Myocyte (in vitro differentiated cells): ENCODE results near the gene RAD51B. TPM values are rescaled to one million over a fixed set of nuclear protein-coding genes. Genes with fewer than 3 reads are reported as not detected.

Experiments used
- DNase-seq: peaks from one replicate; pipeline ENCODE4 v3.0.0-alpha.2; 2012; ENCODE audit warnings: low read depth
- total RNA-seq: library from RNA; depleted of rRNA; stranded (reverse); fragments of >200 nt; gene quantifications from 2 replicates; pipeline ENCODE4 v1.2.3, GENCODE V29; 2014

RAD51B gene
- total RNA-seq, 1 donor from 2014 or later, result 70.0 TPM

GRCh38 chr14:68552075-68552474 is 732.5 kb downstream of the RAD51B start:
- no peak for DNase-seq

DNA sequence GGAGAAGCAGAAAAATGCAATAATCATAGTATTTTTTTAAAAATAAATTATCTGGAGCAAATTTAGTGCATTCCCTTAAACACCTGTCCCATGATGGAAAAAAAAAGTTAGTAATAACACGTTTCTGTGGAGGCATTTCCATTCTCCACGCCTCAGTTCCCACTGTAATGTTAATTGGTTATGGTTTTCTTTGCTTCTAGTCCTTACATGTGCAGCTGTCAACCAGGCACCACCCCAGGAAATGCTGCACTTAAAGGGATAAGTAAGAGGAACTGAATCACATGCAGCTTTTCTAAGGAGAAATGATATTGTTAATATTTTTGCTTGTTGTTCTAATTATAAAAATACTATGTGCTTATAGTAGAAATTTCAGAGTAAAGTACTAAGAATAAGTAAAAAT is 733.0 kb downstream of the RAD51B start:
- DNase-seq, result peak; percentile 89

GRCh38 chr14:68553311-68553710 is 733.7 kb downstream of the RAD51B start:
- DNase-seq, result no peak

DNA sequence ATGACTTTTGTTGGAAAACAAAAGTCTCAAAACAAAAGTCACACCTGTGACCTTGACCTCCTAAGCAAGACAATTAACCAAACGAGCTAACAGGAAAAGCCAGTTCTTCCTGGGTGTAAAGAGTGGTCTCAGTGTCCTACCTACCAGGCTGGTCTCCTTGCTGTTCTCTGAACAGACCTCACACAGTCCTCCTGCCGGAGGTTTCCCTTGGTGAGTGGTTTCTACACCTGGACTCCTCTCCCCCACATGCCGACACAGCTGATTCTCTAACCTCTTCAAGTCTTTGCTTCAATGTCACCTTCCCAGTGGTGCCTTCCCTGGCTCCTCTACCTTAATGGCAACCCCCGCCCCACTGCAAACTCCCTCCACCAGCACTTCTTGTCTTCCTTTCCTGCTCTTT is 734.7 kb downstream of the RAD51B start:
- no peak for DNase-seq

GRCh38 chr14:68556253-68556652 is 736.7 kb downstream of the RAD51B start:
- no peak for DNase-seq

GRCh38 chr14:68557648-68558047 is 738.1 kb downstream of the RAD51B start:
- no peak for DNase-seq

- no peak for DNase-seq
Measured at GRCh38 chr14:68558096-68558495, 738.5 kb downstream of the RAD51B start.

- no peak for DNase-seq
Measured at GRCh38 chr14:68559949-68560348, 740.4 kb downstream of the RAD51B start.

DNA sequence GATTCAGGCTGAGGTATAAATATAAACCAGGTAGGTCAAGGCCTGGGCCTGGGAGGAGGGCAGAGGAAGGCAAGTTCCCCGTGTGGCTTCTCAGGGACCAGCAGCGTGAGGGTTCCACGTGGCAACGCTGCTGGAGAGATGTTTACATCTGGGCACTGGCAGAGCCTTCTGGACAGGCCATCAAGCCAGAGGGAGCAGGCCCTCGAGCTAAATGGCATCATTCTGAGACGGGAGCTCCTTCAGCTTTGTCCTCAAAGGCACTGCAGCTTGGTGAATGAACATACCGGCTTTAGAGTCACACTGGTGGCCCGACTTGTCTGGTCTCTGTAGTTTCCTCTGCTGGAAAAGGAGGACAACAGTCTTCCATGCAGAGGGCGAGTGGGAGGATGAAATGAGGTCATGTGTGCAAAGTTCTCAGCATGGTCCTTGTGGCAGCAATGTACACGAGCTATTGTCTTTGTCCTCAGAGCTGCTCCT is 742.0 kb downstream of the RAD51B start:
- no peak for DNase-seq

GRCh38 chr14:68562911-68563250 is 743.3 kb downstream of the RAD51B start:
- DNase-seq, result no peak

GRCh38 chr14:68563251-68564131 is 743.9 kb downstream of the RAD51B start:
- DNase-seq, result peak; percentile 96

GRCh38 chr14:68564191-68564825 is 744.7 kb downstream of the RAD51B start:
- DNase-seq, result peak; percentile 95

DNA sequence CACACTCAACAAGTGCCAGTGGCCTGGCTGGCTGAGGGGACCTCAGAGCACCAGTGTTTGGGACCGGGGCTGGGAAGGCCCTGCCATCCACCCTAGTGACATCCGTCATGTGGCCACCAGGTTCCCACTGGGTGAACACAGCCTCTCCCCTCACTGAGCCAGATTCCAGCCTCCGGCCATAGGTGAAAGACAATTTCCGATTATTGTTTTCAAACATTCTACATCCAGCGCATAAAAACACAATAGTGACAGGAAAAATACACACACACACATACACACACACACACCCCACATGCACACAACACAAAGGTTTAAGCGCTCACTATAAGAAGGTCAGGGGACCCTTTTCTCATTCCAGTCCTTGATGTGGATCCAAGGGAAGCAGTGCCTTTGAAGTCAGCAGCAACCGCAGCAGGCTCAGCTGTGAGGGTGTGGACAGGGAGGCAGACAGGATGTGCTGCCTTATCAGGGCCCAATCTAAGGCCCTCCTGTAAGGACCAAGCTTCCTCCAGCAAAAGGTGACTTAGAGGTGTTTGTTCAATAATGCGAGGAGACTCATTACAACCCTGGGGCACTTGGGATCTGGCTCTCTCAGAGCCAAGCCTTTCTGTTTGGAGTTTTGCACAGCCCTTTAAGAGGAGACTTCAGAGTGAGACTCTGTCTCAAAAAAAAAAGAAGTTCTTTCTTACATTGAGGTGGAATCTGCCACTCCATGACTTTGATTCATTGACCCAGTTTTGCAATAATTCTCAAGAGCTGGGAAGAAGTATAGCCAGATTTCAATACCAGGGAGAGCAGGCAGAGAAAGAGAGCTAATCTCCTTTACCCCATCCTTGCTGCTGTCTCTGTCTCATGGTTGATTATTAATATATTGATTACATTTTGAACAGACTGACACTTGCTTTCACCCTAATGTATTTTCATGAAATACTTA is 745.5 kb downstream of the RAD51B start:
- peak; percentile 74 for DNase-seq

- no peak for DNase-seq
Measured at GRCh38 chr14:68566075-68566474, 746.5 kb downstream of the RAD51B start.

GRCh38 chr14:68568907-68569897 is 749.6 kb downstream of the RAD51B start:
- DNase-seq, result peak; percentile 73

GRCh38 chr14:68569970-68570409 is 750.4 kb downstream of the RAD51B start:
- no peak for DNase-seq

DNA sequence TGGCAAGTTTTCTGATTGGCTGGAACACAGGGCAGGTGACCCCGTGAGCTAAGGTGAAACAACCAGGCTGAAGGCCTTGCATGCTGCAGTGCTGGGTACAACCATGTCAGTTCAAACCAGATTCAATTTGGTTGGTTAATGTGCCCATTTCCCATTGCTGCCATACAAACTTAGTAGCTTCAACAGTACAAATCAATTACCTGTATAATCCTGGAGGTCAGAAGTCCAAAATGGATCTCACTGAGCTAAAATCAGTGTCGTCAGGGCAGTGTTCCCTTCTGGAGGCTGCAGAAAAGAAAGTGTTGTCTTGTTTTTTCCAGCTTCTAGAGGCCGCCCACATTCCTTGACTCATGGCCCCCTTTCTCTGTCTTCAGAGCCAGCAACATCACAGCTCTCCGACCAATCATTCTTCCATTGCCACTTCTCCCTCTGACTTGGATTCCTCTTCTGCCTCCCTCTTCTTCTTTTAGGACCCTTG is 751.6 kb downstream of the RAD51B start:
- DNase-seq, result no peak

DNA sequence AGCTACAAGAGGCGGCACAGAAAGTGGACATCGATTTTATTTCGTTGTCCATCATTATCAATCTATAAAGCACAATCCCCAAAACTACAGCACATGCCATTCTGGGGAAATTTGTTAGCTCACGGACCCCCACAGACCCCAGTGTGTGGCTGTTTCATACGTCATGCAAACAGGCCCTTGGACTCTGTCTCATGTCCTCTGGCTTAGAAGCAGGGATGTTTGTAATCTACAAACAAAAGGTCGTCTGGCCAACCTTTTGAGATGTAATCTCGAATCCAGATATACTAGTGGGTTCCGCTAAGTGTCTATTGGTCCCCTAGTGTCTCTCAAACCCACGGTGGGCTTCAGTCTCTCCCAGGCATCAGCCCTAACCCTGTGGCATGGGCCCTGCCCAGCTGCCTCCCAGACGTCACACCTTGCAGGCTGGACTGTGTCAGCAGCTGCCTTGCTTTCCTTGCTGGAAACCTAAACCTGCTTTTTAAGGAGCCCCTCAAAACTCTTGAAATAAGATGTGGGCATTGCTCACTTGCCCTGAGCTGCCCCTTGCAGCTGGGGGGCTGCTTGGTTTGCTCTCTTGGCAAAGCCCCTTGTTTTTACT is 752.4 kb downstream of the RAD51B start:
- no peak for DNase-seq

GRCh38 chr14:68573126-68573525 is 753.5 kb downstream of the RAD51B start:
- DNase-seq, result no peak

GRCh38 chr14:68573722-68574121 is 754.1 kb downstream of the RAD51B start:
- DNase-seq, result no peak
